H1 (cell line): ENCODE data around the gene SLC12A7. TPM values are rescaled to one million over a fixed set of nuclear protein-coding genes. Genes with fewer than 3 reads are reported as not detected.
"Not testable (repeated sequence)": the region's sequence is repeated elsewhere in the genome, so short reads cannot be mapped to it uniquely, and the experiment has no call there.

Experiments used
- CTCF ChIA-PET: fragments of 300-600 bp; sonication (Branson Sonifier 250); formaldehyde crosslinking; loops from one replicate; lab custom pipeline; 2021; ENCODE audit not compliant: partially characterized antibody; lab: Charles Lee
- POLR2A ChIA-PET: fragments of 300-600 bp; sonication (Branson Sonifier 250); formaldehyde crosslinking; loops from one replicate; lab custom pipeline; 2021; ENCODE audit warnings: inconsistent platforms; ENCODE audit not compliant: partially characterized antibody; lab: Charles Lee
- DNase-seq, 2 experiments: peaks; one replicate each; pipeline versions ENCODE4 v3.0.0 to v3.0.0-alpha.2; 2010 to 2022; ENCODE audit warnings: low spot score in 2 of 2, low read depth in 1 of 2, mixed read lengths in 1 of 2
- FAIRE-seq: peaks from 2 replicates; lab custom pipeline; 2011; peaks lifted over from hg19 to GRCh38; lab: Jason Lieb, UNC
- H2AFZ ChIP-seq: 2 replicates; pipeline ENCODE4 v1.8.1; 2012; ENCODE audit warnings: low read length, inconsistent platforms
- H2AK5ac ChIP-seq: 2 replicates; pipeline ENCODE4 v1.6.1; 2013; ENCODE audit warnings: low read depth, low read length
- H2BK120ac ChIP-seq: replicated peaks from 2 replicates; pipeline ENCODE3; 2013; ENCODE audit warnings: low read depth, low read length, inconsistent platforms
- H2BK12ac ChIP-seq: 2 replicates; pipeline ENCODE4 v1.6.1; 2013; ENCODE audit warnings: low read depth, low read length
- H2BK15ac ChIP-seq: 2 replicates; pipeline ENCODE4 v1.6.1; 2013; ENCODE audit warnings: low read length
- H2BK20ac ChIP-seq: 2 replicates; pipeline ENCODE4 v1.6.1; 2013; ENCODE audit warnings: low read length
- H2BK5ac ChIP-seq: 2 replicates; pipeline ENCODE4 v1.6.1; 2013; ENCODE audit warnings: low read depth, low read length
- H3K14ac ChIP-seq: 2 replicates; pipeline ENCODE4 v1.6.1; 2013; ENCODE audit warnings: inconsistent platforms; ENCODE audit not compliant: insufficient read length
- H3K18ac ChIP-seq: 2 replicates; pipeline ENCODE4 v1.6.1; 2013; ENCODE audit warnings: low read length; ENCODE audit errors: extremely low read depth
- H3K23ac ChIP-seq: 2 replicates; pipeline ENCODE4 v1.6.1; 2013; ENCODE audit warnings: inconsistent platforms; ENCODE audit not compliant: insufficient read length
- H3K23me2 ChIP-seq: 2 replicates; pipeline ENCODE4 v1.6.1; 2013; ENCODE audit warnings: low read depth, low read length
- H3K27ac ChIP-seq: 2 replicates; pipeline ENCODE4 v1.6.1; 2011; ENCODE audit warnings: low read depth, low read length, inconsistent platforms
- H3K27me3 ChIP-seq, 4 experiments: replicated peaks in 1 of 4; 1 replicate in 1 of 4; 2 replicates in 3 of 4; pipeline versions ENCODE4 v1.6.1 to v1.8.1; 2011 to 2013; ENCODE audit warnings: low read length in 3 of 4, mild to moderate bottlenecking in 3 of 4, inconsistent platforms in 2 of 4, mixed read lengths in 2 of 4, moderate library complexity in 1 of 4; ENCODE audit not compliant: control insufficient read depth in 3 of 4, insufficient read depth in 3 of 4; ENCODE audit errors: extremely low read depth in 1 of 4
- H3K36me3 ChIP-seq, 4 experiments: 2 replicates each; pipeline versions ENCODE4 v1.6.1 to v1.8.1; 2011 to 2013; ENCODE audit warnings: mild to moderate bottlenecking in 4 of 4, low read length in 3 of 4, moderate library complexity in 2 of 4, control low read depth in 1 of 4, inconsistent platforms in 1 of 4; ENCODE audit not compliant: insufficient read depth in 4 of 4, control insufficient read depth in 2 of 4
- H3K4ac ChIP-seq: replicated peaks from 2 replicates; pipeline ENCODE3; 2013; ENCODE audit warnings: low read length, low read depth, mixed read lengths, inconsistent platforms; ENCODE audit not compliant: insufficient read length
- H3K4me1 ChIP-seq, 4 experiments: replicated peaks in 1 of 4; 1 replicate in 1 of 4; 2 replicates in 3 of 4; pipeline versions ENCODE4 v1.6.1 to v1.8.1; 2011 to 2013; ENCODE audit warnings: low read length in 3 of 4, inconsistent platforms in 2 of 4, mixed read lengths in 1 of 4; ENCODE audit not compliant: insufficient read depth in 4 of 4, control insufficient read depth in 3 of 4
- H3K4me2 ChIP-seq, 2 experiments: 2 replicates each; pipeline versions ENCODE4 v1.6.1 to v1.8.1; 2011 to 2013; ENCODE audit warnings: low read depth in 2 of 2, low read length in 2 of 2, control low read depth in 1 of 2, inconsistent platforms in 1 of 2, mild to moderate bottlenecking in 1 of 2; ENCODE audit not compliant: insufficient read depth in 1 of 2
- H3K4me3 ChIP-seq, 4 experiments: fragments of 200-600, 300-600 bp in 1 of 4; sonication (generic), shearing (Covaris generic), sonication (Bioruptor Twin) in 1 of 4; 2 replicates each; pipeline versions ENCODE4 v1.5.1 to v1.8.1; 2011 to 2016; ENCODE audit warnings: low read length in 4 of 4, low read depth in 3 of 4, control low read depth in 2 of 4, inconsistent platforms in 2 of 4, mild to moderate bottlenecking in 2 of 4, mixed read lengths in 1 of 4, moderate library complexity in 1 of 4; ENCODE audit not compliant: insufficient read depth in 2 of 4; ENCODE audit errors: extremely low read depth in 1 of 4
- H3K56ac ChIP-seq: replicated peaks from 2 replicates; pipeline ENCODE3; 2013; ENCODE audit warnings: low read depth, mild to moderate bottlenecking, mixed read lengths, low read length, inconsistent platforms; ENCODE audit not compliant: insufficient read length
- H3K79me1 ChIP-seq: 2 replicates; pipeline ENCODE4 v1.6.1; 2013; ENCODE audit warnings: low read depth, low read length, control low read depth
- H3K79me2 ChIP-seq, 2 experiments: 2 replicates each; pipeline versions ENCODE4 v1.6.1 to v1.8.1; 2012 to 2013; ENCODE audit warnings: low read length in 2 of 2, mild to moderate bottlenecking in 2 of 2, inconsistent platforms in 1 of 2; ENCODE audit not compliant: insufficient read depth in 2 of 2, control insufficient read depth in 1 of 2
- H3K9ac ChIP-seq, 4 experiments: replicated peaks in 1 of 4; 1 replicate in 1 of 4; 2 replicates in 3 of 4; pipeline versions ENCODE4 v1.6.1 to v1.8.1; 2011 to 2013; ENCODE audit warnings: low read depth in 3 of 4, low read length in 3 of 4, control low read depth in 2 of 4, mild to moderate bottlenecking in 2 of 4, moderate library complexity in 2 of 4, inconsistent platforms in 1 of 4; ENCODE audit errors: extremely low read depth in 1 of 4
- H3K9me3 ChIP-seq, 2 experiments: 2 replicates each; pipeline versions ENCODE4 v1.6.1 to v1.8.1; 2012 to 2013; ENCODE audit warnings: mild to moderate bottlenecking in 2 of 2, moderate library complexity in 2 of 2, control low read depth in 1 of 2, inconsistent platforms in 1 of 2, low read depth in 1 of 2, low read length in 1 of 2, mixed read lengths in 1 of 2; ENCODE audit not compliant: insufficient read depth in 2 of 2
- H4K20me1 ChIP-seq, 2 experiments: replicated peaks in 1 of 2; 2 replicates each; pipeline versions ENCODE3 to v1.8.1; 2011 to 2013; ENCODE audit warnings: inconsistent platforms in 2 of 2, low read length in 2 of 2, mild to moderate bottlenecking in 1 of 2; ENCODE audit not compliant: insufficient read depth in 2 of 2, control insufficient read depth in 1 of 2
- H4K5ac ChIP-seq: 2 replicates; pipeline ENCODE4 v1.6.1; 2013; ENCODE audit warnings: low read length, low read depth, mixed read lengths, inconsistent platforms; ENCODE audit not compliant: insufficient read length
- H4K8ac ChIP-seq: 2 replicates; pipeline ENCODE4 v1.8.0; 2013; ENCODE audit warnings: mild to moderate bottlenecking, moderate library complexity, low read length, inconsistent platforms; ENCODE audit not compliant: insufficient read depth; ENCODE audit errors: extremely low read depth
- H4K91ac ChIP-seq: replicated peaks from 2 replicates; pipeline ENCODE3; 2013; ENCODE audit warnings: low read length, mixed read lengths, inconsistent platforms; ENCODE audit not compliant: insufficient read length
- WGBS, 2 experiments: shearing (Covaris generic) in 1 of 2; methylation state at CpG; one replicate each; pipeline versions ENCODE4 v1.1.6 to v1.1.7; 2013 to 2015; ENCODE audit warnings: low lambda C conversion rate in 2 of 2, mixed read lengths in 2 of 2, inconsistent platforms in 1 of 2, low coverage in 1 of 2, missing lambda C conversion rate in 1 of 2; ENCODE audit not compliant: insufficient replicate concordance in 2 of 2, insufficient coverage in 1 of 2, insufficient read length in 1 of 2; ENCODE audit errors: extremely low coverage in 1 of 2, missing lambda C conversion rate in 1 of 2; 5-methylcytosine and 5-hydroxymethylcytosine counted together
- polyA plus RNA-seq, 7 experiments: library from polyadenylated mRNA; depleted of rRNA in 3 of 7; stranded (reverse) in 5 of 7; unstranded in 2 of 7; fragments of >200 nt in 5 of 7; fragments of 200-250 nt in 2 of 7; gene quantifications; 1 replicate in 5 of 7; 2 replicates in 1 of 7; 4 replicates in 1 of 7; pipeline versions ENCODE4 v1.2.1 to v1.2.3, GENCODE V29; 2011 to 2013; ENCODE audit warnings: missing spikeins in 2 of 7, mixed read lengths in 2 of 7
- total RNA-seq: library from RNA; stranded (reverse); fragmentation: NEBNext Ultra II Directional; extraction: Animal tissue kit (Norgen Biotek cat#: 25700); gene quantifications from 2 replicates; pipeline ENCODE4 v1.2.1, GENCODE V29; 2021

SLC12A7 gene
- total and polyA plus RNA-seq, 2 of the 8 experiments (the other 6 are each of a cell fraction or from before 2014, with no cell fraction given) = 23.5 to 39.7 TPM

GRCh38 chr5:1125695-1126094 is 13.8 kb upstream of the SLC12A7 start:
- H3K4ac ChIP-seq, H3K14ac ChIP-seq, H4K8ac ChIP-seq, H2AK5ac ChIP-seq, H3K79me1 ChIP-seq, DNase-seq, H2BK5ac ChIP-seq, FAIRE-seq, H3K23ac ChIP-seq, H3K4me1 ChIP-seq, H3K79me2 ChIP-seq, H3K23me2 ChIP-seq, H3K9me3 ChIP-seq, H3K27ac ChIP-seq, CTCF ChIA-PET, H4K20me1 ChIP-seq, H2BK20ac ChIP-seq, H4K91ac ChIP-seq, H3K27me3 ChIP-seq, H3K36me3 ChIP-seq, H2BK12ac ChIP-seq, H3K4me2 ChIP-seq, H3K18ac ChIP-seq, H3K56ac ChIP-seq, H4K5ac ChIP-seq, H2AFZ ChIP-seq, H3K4me3 ChIP-seq, H2BK120ac ChIP-seq, H2BK15ac ChIP-seq, H3K9ac ChIP-seq: not testable (repeated sequence)
- POLR2A ChIA-PET = interaction anchor here (0.6 to 1.5 kb wide), 2 partner anchors 13 to 20 kb away, joined by 3 read pairs; no protein-coding TSS in a partner anchor
- 91% methylated on average over 2 of the region's 2 CpGs; no CpG with 5 or more reads in 1 of the 2 experiments for WGBS, 2 experiments
